ENCODE results near the gene CYP27C1.

The CYP27C1 gene

GRCh38 chr2:127134235-127134634, 85.9 kb downstream of the CYP27C1 start:
- H3K4me3 ChIP-seq (ENCODE audit: low read depth, low read length): no peak overlapping the region
- TF ChIP-seq CTCF (IDR thresholded peaks at IDR 0.05; ENCODE audit: low read depth, low read length, missing control alignments): no peak
- no peak for DNase-seq (ENCODE audit: low read depth)
